HG02938 (cell line): ENCODE data around the gene ITPK1.
"Not testable (repeated sequence)": the region's sequence is repeated elsewhere in the genome, so short reads cannot be mapped to it uniquely, and the experiment has no call there.

Source experiments
- ATAC-seq: cut with Tn5 transposase; IDR thresholded peaks from one replicate; pipeline ENCODE4 v1.9.1; 2021; ENCODE audit warnings: mild to moderate bottlenecking, moderate library complexity; ENCODE audit not compliant: unreplicated experiment

Gene ITPK1

GRCh38 chr14:93062890-93063289 is 52.8 kb downstream of the ITPK1 start:
- ATAC-seq = no peak

DNA sequence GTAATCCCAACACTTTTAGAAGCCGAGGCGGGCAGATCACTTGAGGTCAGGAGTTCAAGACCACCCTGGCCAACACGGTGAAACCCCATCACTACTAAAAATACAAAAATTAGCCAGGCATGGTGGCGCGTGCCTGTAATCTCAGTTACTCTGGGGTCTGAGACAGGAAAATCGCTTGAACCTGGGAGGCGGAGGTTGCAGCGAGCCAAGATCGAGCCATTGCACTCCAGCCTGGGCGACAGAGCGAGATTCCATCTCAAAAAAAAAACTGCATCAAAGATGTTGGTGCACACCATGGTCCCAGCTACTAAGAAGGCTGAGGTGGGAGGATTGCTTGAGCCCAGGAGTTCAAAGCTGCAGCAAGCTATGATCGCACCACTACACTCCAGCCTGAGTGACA is 53.7 kb downstream of the ITPK1 start:
- ATAC-seq = not testable (repeated sequence)

DNA sequence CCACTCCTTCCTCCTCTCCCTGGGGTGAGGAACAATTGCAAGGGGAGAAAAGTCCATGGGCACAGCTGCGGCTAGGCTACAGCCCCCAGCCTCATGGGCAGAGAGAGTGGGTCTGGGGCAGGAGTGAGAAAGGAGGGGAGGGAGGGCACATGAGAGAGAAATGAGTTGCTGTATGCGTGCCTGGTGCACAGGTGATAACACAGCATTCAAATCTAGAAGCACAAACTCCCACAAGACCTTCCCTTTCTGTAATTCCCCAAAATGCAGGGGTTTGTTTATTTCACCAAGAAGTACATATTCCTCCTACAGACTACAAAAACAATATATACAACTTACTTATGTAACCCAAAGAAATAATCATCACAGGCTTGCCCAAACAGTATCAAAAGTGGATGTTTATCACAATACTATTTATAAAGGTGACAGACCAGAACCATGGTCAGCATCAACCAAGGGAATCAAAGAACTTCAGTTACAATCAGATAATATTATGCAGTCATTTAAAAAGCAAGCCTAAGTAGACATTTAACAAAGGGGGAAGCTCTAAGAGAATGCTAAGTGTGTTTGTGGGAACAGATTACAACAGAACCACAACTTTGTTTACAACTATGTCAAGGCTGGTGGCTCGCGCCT is 54.2 kb downstream of the ITPK1 start:
- no peak for ATAC-seq

- ATAC-seq = no peak
Measured at GRCh38 chr14:93060841-93061240, 54.9 kb downstream of the ITPK1 start.

DNA sequence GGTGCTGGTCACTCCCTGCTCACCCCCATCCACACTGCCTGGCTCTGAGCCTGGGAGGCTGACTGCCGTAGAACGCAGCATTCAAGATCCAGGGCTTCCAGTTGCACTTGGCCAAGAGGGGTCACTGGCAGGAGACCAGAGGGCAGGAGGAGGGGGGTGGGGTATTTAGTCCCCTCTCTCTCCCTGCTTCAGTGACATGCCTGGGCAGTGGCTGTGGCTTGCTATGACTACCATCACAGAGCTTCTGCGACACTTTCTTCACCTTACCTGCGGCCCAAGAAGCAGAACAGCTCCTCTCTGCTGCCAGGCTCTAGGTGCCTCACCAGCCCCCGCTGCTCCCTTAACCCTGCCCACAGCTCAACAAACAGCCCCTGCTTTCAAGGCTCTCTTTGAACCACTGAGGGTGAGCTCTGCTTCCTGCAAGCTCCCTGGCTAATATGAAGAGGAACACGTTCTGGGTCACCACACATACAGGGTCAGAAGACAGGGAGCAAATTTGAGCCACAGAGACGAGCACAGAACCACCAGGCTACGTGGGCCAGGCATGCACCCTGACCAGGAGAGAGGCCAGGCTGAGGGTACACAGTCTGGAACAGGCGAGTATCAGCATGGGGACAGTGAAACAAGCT is 55.7 kb downstream of the ITPK1 start:
- no peak for ATAC-seq

- ATAC-seq = no peak
Measured at GRCh38 chr14:93059260-93059659, 56.5 kb downstream of the ITPK1 start.

GRCh38 chr14:93057586-93058280 is 58.0 kb downstream of the ITPK1 start:
- no peak for ATAC-seq

DNA sequence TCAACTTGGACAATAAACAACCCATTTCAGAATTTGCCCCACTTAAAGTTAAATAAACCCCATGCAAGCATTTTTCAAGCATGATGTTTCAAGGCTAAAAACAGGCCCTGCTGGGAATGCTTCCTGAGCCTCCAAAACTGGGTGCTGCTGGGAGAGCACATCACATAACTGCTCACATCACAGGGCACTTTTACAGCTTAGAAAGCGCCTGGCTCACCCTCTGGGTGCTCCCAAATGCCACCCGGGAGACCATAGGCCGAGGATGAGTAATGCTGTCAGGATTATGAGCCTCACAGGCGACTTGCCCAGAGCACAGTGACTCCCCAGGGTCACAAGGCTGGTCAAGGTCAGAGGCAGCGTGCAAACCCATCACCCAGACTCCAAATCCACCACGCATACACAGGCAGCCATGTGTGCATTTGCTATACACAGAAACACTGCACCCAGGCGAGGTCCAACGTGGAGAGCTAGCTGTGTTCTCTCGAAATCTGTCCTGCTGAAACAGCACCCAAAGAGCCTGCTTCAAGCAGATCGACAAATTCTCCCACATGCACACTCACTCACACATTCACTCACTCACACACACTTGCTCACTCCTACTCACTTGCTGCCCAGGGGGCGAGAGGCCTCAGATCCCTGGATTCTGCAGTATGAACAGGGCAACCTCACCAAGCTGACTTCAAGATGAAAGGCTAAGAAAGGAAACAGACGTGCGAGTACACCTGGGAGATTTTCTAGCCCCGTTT is 58.7 kb downstream of the ITPK1 start:
- no peak for ATAC-seq

GRCh38 chr14:93056166-93056839 is 59.4 kb downstream of the ITPK1 start:
- no peak for ATAC-seq

DNA sequence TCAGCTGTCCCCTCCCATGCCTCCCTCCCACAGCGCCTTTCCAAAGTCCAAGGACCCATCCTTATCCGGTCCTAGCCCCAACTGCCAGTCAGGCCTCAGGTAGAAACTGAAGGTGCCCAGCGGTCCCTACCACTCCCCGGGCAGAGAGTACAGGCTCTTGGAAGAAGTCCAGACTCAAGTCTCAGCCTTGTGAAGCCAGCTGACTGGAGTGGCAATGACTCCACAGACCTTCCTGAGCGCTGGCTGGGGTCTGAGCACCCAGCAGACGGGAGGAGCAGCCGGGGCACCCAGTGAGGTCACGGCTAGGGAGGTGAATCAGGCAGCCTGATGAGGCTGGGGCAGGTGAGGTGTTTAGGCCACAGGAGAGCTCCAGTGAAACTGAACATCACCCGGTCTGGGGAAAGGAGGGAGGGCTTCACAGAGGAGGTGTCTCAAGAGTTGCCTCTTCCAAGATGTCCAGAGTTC is 60.0 kb downstream of the ITPK1 start:
- no peak for ATAC-seq

DNA sequence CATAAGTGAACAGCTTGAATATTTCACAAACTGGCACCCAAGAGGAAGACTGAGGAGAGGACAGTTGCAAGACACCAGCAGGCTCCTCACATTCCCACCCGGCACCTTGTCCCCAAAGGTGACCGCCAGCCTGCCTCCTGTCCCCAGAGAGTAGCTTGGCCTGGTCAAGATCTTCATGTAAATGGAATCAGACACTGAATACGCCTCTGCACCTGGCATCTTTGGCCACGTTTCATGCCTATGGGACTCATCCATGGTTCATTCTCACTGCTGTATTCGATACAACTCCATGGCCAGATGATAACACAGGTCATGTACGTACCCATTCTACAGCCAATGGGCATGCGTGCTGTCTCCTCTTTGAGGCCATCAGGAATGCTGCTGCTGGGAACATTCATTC is 60.8 kb downstream of the ITPK1 start:
- no peak for ATAC-seq

- ATAC-seq = no peak
Measured at GRCh38 chr14:93054006-93054405, 61.7 kb downstream of the ITPK1 start.

- no peak for ATAC-seq
Measured at GRCh38 chr14:93051600-93052546, 63.9 kb downstream of the ITPK1 start.

DNA sequence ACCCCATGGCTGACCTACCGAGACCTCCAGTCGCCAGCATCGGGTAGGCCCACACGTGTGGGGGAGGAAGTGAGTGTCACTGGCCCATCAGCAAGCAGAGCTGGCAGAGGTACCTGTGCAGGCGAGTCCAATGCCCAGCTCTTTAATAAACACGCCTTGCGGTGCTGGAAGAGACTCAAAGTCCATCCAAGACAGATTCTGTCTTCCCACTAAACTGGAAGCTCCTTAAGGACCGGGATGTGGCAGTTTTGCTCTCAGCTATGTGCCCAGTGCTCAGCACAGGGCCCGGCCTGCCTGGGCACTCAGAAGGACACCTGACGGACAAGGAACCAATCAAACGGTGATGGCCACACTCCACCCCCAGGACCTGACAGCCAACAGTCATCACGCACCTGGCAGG is 65.0 kb downstream of the ITPK1 start:
- ATAC-seq = no peak

DNA sequence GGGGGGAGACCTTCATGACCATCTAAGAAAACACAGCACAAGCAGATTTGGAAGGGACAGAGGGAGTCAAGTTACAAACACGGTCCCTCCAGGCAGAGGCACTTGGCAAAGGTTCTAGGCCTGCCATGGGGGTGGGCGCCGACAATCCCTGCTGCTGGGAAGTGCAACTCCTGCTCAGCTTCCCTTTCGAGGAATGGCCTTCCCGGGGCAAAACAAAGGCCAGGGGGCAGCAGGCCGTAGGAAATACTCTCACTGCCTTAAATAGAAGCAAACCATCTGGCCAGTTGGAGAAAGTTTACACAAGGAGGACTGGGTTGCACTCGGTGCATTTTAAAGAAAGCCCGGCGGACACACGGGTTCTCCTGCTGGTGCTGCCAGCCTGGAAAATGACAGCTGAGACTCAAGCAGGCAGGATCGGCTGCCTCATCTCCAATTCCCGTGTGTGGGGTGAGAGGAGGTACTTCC is 65.8 kb downstream of the ITPK1 start:
- ATAC-seq = no peak

DNA sequence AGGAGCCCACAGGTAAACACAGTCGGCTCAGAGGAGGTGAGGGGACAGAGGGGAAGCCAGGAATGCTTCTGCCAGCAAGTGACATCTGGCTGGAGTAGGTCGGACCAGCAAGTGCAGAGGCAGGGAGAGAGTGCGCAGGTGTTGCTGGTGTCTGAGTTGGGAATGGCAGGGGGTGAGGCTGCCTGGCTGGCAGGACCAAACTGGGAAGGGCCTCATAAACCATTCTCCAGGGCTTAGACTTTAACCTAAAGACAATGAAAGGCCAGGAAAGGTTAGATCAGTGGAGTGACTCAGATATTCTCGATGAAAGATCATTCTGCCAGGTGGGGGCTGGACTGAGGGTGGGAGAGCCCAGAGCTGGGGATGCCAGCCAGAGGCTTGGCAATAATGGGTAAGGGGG is 66.4 kb downstream of the ITPK1 start:
- ATAC-seq = no peak

GRCh38 chr14:93048843-93049242 is 66.9 kb downstream of the ITPK1 start:
- no peak for ATAC-seq

DNA sequence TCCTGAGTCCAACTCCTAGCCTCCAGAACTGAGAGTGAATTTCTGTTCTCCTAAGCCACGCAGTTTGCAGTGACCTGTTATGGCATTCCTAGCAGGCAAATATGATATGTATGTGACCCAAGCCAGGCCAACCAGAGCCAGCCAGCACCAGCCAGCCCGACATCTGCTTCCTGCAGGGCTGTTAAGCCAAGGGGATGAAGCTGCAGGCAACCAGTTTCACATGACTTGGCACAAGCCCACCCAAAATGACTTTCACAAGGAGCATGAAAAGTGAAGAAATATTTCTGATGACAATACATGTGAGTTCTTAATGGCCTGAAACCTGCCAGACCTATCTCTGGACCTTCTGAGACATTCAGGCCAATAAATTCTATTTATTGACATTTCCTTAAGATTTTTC is 68.1 kb downstream of the ITPK1 start:
- no peak for ATAC-seq

GRCh38 chr14:93047157-93047556 is 68.6 kb downstream of the ITPK1 start:
- ATAC-seq = no peak

DNA sequence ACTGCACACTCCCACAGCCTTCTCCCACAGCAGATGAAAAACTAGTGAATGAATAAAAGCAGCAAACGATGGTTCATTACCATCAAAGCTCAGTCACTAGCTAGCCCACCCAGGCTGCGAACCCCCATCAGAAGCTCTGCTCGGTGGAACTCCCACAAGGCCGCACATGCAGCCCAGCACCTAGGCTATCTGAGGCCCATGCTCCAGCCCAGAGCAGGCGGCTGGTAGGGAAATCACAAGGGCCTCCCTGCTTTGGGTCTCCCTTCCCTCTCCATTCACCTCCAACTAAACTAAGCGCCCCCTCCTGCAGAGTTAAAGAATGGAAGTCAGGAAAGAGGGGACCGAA is 69.0 kb downstream of the ITPK1 start:
- no peak for ATAC-seq
